Astrocyte of the cerebellum (primary cell): ENCODE data around the gene TOR1AIP2.
"Not testable (repeated sequence)": the region's sequence is repeated elsewhere in the genome, so short reads cannot be mapped to it uniquely, and the experiment has no call there.

Experiments used
- DNase-seq: peaks from one replicate; pipeline ENCODE4 v3.0.0-alpha.2; 2011; ENCODE audit warnings: low read depth
- H3K4me3 ChIP-seq: 2 replicates; pipeline ENCODE4 v1.5.1; 2011; ENCODE audit warnings: mild to moderate bottlenecking, low read depth, low read length, moderate library complexity
- in situ Hi-C: cut with HindIII; loops from 2 replicates; pipeline ENCODE4 v1.10.0; 2017; ENCODE audit warnings: low sequenced_read_pairs
- TF ChIP-seq, protein P1 (sequence below): IDR thresholded peaks from 2 replicates; pipeline ENCODE4 v1.5.1; 2012; ENCODE audit warnings: low read length, low read depth, moderate library complexity, mild to moderate bottlenecking; ENCODE audit errors: missing control alignments

TOR1AIP2 gene

DNA sequence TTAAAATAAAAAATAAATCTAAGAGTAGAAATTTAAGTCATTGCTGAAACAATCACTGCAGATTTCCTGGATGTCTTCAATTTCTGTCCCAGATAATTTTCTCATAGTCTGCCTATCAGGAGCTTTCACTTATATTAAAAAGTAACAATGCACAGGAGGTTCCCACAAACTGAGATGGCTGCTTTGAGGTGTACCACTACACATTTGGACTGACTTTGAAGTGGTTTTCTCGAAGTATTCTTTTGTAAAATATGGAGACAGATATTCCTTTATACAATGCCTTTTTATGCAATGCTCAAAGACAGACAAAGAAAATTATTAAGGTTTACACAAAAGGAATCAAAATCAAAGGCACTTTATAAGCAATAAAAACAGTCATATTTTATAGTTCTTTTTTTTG, 24.5 kb downstream of the TOR1AIP2 start:
- no peak for DNase-seq
- in situ Hi-C loops = no loop called here
- no peak overlapping the region for H3K4me3 ChIP-seq
- TF ChIP-seq, protein P1, sequence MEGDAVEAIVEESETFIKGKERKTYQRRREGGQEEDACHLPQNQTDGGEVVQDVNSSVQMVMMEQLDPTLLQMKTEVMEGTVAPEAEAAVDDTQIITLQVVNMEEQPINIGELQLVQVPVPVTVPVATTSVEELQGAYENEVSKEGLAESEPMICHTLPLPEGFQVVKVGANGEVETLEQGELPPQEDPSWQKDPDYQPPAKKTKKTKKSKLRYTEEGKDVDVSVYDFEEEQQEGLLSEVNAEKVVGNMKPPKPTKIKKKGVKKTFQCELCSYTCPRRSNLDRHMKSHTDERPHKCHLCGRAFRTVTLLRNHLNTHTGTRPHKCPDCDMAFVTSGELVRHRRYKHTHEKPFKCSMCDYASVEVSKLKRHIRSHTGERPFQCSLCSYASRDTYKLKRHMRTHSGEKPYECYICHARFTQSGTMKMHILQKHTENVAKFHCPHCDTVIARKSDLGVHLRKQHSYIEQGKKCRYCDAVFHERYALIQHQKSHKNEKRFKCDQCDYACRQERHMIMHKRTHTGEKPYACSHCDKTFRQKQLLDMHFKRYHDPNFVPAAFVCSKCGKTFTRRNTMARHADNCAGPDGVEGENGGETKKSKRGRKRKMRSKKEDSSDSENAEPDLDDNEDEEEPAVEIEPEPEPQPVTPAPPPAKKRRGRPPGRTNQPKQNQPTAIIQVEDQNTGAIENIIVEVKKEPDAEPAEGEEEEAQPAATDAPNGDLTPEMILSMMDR = no peak

DNA sequence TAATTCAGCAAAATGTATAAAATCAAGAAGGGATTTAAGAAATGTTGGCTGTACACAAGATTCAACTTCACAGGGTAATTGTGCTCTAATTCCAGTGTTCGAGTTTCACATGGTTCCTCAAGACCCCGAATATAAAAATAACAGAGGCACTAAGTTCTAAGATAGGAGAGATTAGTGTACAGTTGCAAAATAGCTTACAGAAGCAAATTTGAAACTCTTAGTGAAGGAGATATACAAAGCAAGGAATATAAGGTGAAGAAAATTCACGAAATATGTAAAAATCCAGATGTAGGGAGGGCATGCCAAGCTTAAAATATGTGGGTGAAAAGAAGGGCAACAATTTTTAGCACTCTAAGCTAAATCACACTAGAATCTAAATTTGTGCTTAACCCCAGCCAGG, 29.4 kb downstream of the TOR1AIP2 start:
- in situ Hi-C loops = no loop called here
- no peak for DNase-seq
- TF ChIP-seq, protein P1 = no peak
- no peak overlapping the region for H3K4me3 ChIP-seq

DNA sequence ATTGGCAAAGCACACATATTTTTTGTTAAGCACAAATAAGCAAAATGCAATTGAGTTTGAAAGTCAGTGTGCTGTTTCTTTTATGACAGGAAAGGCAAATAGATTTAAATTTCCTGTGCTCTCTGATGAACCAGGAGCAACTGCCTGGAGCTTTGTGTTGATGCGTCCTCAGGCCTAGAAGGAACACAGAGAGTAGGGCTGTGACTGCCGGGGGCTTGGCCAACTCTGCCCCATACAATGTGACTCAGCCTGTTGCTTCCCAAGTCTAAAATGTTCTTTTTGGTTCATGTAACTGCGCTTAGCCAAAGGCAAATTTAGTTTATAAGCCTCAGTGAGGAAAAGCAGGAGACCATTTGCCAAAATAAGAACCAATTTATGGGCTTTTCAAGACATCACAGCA, 37.5 kb downstream of the TOR1AIP2 start:
- in situ Hi-C loops = no loop called here
- DNase-seq = no peak
- H3K4me3 ChIP-seq = no peak overlapping the region
- TF ChIP-seq, protein P1 = no peak

DNA sequence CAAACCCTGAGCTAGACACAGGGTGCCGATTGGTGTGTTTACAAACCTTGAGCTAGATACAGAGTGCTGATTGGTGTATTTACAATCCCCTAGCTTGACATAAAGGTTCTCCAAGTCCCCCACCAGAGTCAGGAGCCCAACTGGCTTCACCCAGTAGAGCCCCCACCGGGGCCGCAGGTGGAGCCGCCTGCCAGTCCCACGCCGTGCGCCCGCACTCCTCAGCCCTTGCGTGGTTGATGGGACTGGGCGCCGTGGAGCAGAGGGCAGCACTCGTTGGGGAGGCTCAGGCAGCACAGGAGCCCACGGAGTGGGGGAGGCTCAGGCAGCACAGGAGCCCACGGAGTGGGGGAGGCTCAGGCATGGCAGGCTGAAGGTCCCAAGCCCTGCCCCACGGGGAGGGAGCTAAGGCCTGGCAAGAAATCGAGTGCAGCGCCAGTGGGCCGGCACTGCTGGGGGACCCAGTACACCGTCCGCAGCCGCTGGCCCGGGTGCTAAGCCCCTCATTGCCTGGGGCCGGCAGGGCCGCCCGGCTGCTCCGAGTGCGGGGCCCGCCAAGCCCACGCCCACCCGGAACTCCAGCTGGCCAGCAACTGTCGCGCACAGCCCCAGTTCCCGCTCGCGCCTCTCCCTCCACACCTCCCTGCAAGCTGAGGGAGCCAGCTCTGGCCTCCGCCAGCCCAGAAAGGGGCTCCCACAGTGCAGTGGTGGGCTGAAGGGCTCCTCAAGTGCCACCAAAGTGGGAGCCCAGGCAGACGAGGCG, 40.7 kb downstream of the TOR1AIP2 start:
- H3K4me3 ChIP-seq, in situ Hi-C loops: not testable (repeated sequence)

DNA sequence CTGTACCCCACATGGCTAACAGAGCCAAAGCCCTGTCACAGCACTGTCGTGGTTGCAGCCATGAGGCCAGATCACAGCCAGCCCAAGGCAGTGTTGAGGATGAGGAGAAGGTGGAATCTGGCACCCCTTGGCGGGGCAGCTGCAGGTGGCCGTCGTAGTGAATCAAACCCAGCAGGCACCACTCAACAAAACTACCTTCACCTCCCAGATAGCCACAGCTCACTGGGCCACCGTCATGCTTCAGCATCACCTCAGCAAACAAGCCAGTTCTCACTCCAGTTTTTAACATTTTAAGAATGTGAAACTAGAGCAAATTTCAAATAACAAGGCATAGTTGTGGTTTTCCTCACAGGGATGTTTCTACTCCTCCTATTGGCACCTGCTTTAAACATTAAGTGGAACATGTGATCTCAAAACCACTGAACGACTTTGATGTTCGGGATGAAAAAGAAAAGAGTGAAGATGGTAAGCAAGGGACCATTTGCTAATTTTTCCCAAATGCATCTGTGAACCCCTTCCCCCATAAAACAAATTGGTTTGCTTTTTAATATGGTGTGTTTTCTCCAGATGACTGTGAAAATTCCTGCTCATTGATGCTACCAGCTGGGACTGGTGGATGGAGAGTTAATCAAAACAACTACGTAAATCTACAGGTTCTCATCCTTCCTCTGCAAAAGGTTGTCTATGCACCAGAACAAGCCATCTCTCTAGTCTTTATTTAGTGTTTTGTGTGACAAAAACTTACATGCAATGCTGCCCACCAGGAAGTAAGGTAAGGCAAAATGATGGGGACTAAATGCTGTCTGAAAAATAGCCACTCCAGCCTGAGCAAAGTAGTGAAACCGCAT, 45.5 kb downstream of the TOR1AIP2 start:
- H3K4me3 ChIP-seq = no peak overlapping the region
- DNase-seq = peak; percentile 70
- in situ Hi-C loops = no loop called here
- TF ChIP-seq, protein P1 = no peak

More for the DNA sequence above, 40.7 kb downstream of the TOR1AIP2 start:
- DNase-seq = not testable (repeated sequence)

DNA sequence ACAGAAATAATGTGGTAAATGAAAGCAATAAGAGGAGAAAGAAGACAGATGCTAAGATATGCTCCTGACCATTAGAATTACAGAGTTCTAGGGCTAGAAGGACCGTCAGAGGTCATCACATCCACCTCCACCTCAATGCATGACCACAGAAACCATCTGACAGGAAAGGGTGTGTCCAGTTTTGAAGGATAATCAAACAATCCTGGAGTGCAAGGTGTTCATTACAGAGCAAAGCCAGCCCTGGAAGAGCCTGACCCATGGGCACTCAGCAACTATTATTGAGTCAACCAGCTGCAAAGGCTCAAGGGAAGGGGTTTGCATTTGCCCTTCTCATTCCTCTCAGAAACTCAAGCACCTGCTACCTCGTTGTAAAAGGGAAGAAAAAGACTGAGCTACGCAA, 46.4 kb downstream of the TOR1AIP2 start:
- TF ChIP-seq, protein P1 = no peak
- DNase-seq = no peak
- no peak overlapping the region for H3K4me3 ChIP-seq
- in situ Hi-C loops = no loop called here

DNA sequence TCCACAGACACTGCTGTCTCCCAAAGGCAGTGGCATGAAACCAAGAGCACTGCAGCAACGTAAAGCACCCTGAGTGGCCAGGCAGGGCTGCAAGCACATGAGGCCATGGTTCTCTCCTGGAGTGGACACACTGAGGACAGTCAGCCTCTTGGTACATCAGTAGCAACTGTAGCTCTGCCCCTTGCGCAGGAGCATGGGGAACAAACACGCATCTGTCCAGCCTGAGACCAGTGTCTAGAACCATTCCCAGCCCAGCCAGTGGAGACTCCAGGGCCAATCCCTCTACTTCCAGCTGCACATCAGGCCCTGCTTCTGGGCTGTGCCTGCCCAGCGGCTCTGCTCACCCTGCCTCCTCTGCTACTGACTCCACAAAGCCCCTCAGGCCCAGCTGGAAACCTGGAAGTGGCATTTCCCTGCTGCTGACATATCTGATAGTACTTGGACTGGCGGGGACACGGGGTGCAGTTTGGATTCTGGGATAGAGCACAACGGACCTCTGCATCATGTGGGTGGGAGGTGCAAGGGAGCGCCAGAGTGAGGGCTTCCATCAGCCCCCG, 49.0 kb downstream of the TOR1AIP2 start:
- no peak for DNase-seq
- TF ChIP-seq, protein P1 = no peak
- in situ Hi-C loops = no loop called here

More for the DNA sequence above, 49.0 kb downstream of the TOR1AIP2 start:
- no peak overlapping the region for H3K4me3 ChIP-seq
